ENCODE measurements around the gene TRMT11. TPM values are rescaled to one million over a fixed set of nuclear protein-coding genes. Genes with fewer than 3 reads are reported as not detected.

The TRMT11 gene
- total RNA-seq, 1 donor from 2014 or later: 105 TPM

- Histone ChIP-seq H3K4me3 (no peak overlapping the region), H3K4me1 (peaks cover 33% of the 10 kb centered on the region), H3K9me3 (ENCODE audit: low read depth) (no peaks in the 10 kb centered on the region), H2AFZ (replicated peaks) (no peak overlapping the region), H3K36me3 (no peaks in the 10 kb centered on the region), H3K9ac (no peak overlapping the region), H3K27ac (no peak overlapping the region), H3F3A (ENCODE audit: low read depth) (peaks cover 39% of the 10 kb centered on the region), H3K27me3 (no peaks in the 10 kb centered on the region), H4K20me1 (ENCODE audit: low read depth) (peaks cover 61% of the 10 kb centered on the region), H3K4me2 (no peak overlapping the region), H3K79me2 (ENCODE audit: low read depth) (peaks cover 98% of the 10 kb centered on the region)
- H3K4me1 Mint-ChIP-seq: peaks cover 9% of the 10 kb centered on the region
- H3K9me3 Mint-ChIP-seq: no peaks in the 10 kb centered on the region
- H3K27ac Mint-ChIP-seq: no peak overlapping the region
- H3K4me3 Mint-ChIP-seq: no peak overlapping the region
- no peak for TF ChIP-seq EZH2 (IDR thresholded peaks at IDR 0.05)
- TF ChIP-seq CTCF (IDR thresholded peaks at IDR 0.05): no peak
- no peak for TF ChIP-seq EZH2phosphoT487 (IDR thresholded peaks at IDR 0.05)
- no peaks in the 10 kb centered on the region for H3K27me3 Mint-ChIP-seq (ENCODE audit: insufficient read depth, low read depth)
- DNase-seq (ENCODE audit: low spot score): no peak
- H3K36me3 Mint-ChIP-seq: peaks cover 2% of the 10 kb centered on the region
Observed at GRCh38 chr6:125991653-125992052, 5.3 kb downstream of the TRMT11 start.

GRCh38 chr6:125994670-125995488 is 8.5 kb downstream of the TRMT11 start:
- H3K27ac Mint-ChIP-seq: no peak overlapping the region
- no peak for DNase-seq (ENCODE audit: low spot score)
- Histone ChIP-seq H3F3A (ENCODE audit: low read depth) (peaks cover 11% of the 10 kb centered on the region), H3K79me2 (ENCODE audit: low read depth) (peaks cover 80% of the 10 kb centered on the region), H3K4me3 (no peak overlapping the region), H2AFZ (replicated peaks) (no peak overlapping the region), H3K36me3 (peaks cover 21% of the 10 kb centered on the region), H3K9me3 (ENCODE audit: low read depth) (no peaks in the 10 kb centered on the region), H3K27ac (no peak overlapping the region), H4K20me1 (ENCODE audit: low read depth) (peaks cover 48% of the 10 kb centered on the region), H3K4me1 (peaks cover 7% of the 10 kb centered on the region), H3K9ac (no peak overlapping the region), H3K4me2 (no peak overlapping the region), H3K27me3 (no peaks in the 10 kb centered on the region)
- H3K27me3 Mint-ChIP-seq (ENCODE audit: insufficient read depth, low read depth): no peaks in the 10 kb centered on the region
- H3K36me3 Mint-ChIP-seq: peaks cover 10% of the 10 kb centered on the region
- H3K4me1 Mint-ChIP-seq: peaks cover 4% of the 10 kb centered on the region
- no peak for TF ChIP-seq EZH2 (IDR thresholded peaks at IDR 0.05)
- no peak for TF ChIP-seq CTCF (IDR thresholded peaks at IDR 0.05)
- TF ChIP-seq EZH2phosphoT487 (IDR thresholded peaks at IDR 0.05): no peak
- H3K9me3 Mint-ChIP-seq: no peaks in the 10 kb centered on the region
- no peak overlapping the region for H3K4me3 Mint-ChIP-seq

- no peak overlapping the region for H3K4me3 ChIP-seq
Observed at GRCh38 chr6:125995972-125996580, 9.7 kb downstream of the TRMT11 start.

More at GRCh38 chr6:125995972-125996580, 9.7 kb downstream of the TRMT11 start:
- peak; percentile 77 for DNase-seq (ENCODE audit: low spot score)
- Mint-ChIP-seq H3K27ac (no peak overlapping the region), H3K36me3 (peaks cover 17% of the 10 kb centered on the region), H3K4me3 (no peak overlapping the region), H3K27me3 (ENCODE audit: insufficient read depth, low read depth) (no peaks in the 10 kb centered on the region), H3K4me1 (peaks cover 4% of the 10 kb centered on the region), H3K9me3 (no peaks in the 10 kb centered on the region)
- Histone ChIP-seq H3K4me2 (no peak overlapping the region), H3K79me2 (ENCODE audit: low read depth) (peaks cover 78% of the 10 kb centered on the region), H3K4me1 (no peaks in the 10 kb centered on the region), H3F3A (ENCODE audit: low read depth) (peaks cover 11% of the 10 kb centered on the region), H4K20me1 (ENCODE audit: low read depth) (peaks cover 46% of the 10 kb centered on the region), H3K9me3 (ENCODE audit: low read depth) (no peaks in the 10 kb centered on the region), H3K27me3 (no peaks in the 10 kb centered on the region), H3K36me3 (peaks cover 22% of the 10 kb centered on the region), H3K9ac (no peak overlapping the region), H2AFZ (replicated peaks) (no peak overlapping the region), H3K27ac (no peak overlapping the region)
- TF ChIP-seq EZH2phosphoT487 (IDR thresholded peaks at IDR 0.05) (no peak), CTCF (IDR thresholded peaks at IDR 0.05) (peak; percentile 99)
